ENCODE results near the gene PARD3. TPM values are rescaled to one million over a fixed set of nuclear protein-coding genes. Genes with fewer than 3 reads are reported as not detected.
"Not testable (repeated sequence)": the region's sequence is repeated elsewhere in the genome, so short reads cannot be mapped to it uniquely, and the experiment has no call there.

Gene PARD3
- total and polyA plus RNA-seq, 8 donors = 25.6 to 54.5 (median 47.8) TPM

GRCh38 chr10:34759161-34759836, 55.8 kb downstream of the PARD3 start:
- H3K9me3 ChIP-seq = no peaks in the 10 kb centered on the region
- peak overlapping the region; percentile 40 to 44 for H3K27ac ChIP-seq
- ATAC-seq (peak; percentile 4), DNase-seq (no peak)
- no peaks in the 10 kb centered on the region for H3K36me3 ChIP-seq
- TF ChIP-seq CTCF (IDR thresholded peaks at IDR 0.05) = no peak
- intact Hi-C loops (cut with DNase I) = no loop called here
- H3K4me1 ChIP-seq = peaks cover 0 to 11% of the 10 kb centered on the region in 2 donors
- H3K4me3 ChIP-seq = no peak overlapping the region
- no peaks in the 10 kb centered on the region for H3K27me3 ChIP-seq

- ATAC-seq (peak; percentile 51), DNase-seq (no peak)
- H3K27me3 ChIP-seq = no peaks in the 10 kb centered on the region
- peaks cover 0 to 14% of the 10 kb centered on the region in 2 donors for H3K4me1 ChIP-seq
- peak overlapping the region; percentile 40 to 55 for H3K27ac ChIP-seq
- no peak for TF ChIP-seq CTCF (IDR thresholded peaks at IDR 0.05)
- no peak overlapping the region for H3K4me3 ChIP-seq
- intact Hi-C loops (cut with DNase I) = no loop called here
- no peaks in the 10 kb centered on the region for H3K36me3 ChIP-seq
- H3K9me3 ChIP-seq = no peaks in the 10 kb centered on the region
Measured at GRCh38 chr10:34758447-34758996, 56.6 kb downstream of the PARD3 start.

- ATAC-seq = no peak
- peak overlapping the region; percentile 40 to 55 for H3K27ac ChIP-seq
- H3K27me3 ChIP-seq = no peaks in the 10 kb centered on the region
- no peak overlapping the region for H3K4me3 ChIP-seq
- intact Hi-C loops (cut with DNase I) = no loop called here
- DNase-seq = no peak
- peaks cover 0 to 17% of the 10 kb centered on the region in 2 donors for H3K4me1 ChIP-seq
- TF ChIP-seq CTCF (IDR thresholded peaks at IDR 0.05) = no peak
- H3K9me3 ChIP-seq = no peaks in the 10 kb centered on the region
- H3K36me3 ChIP-seq = no peaks in the 10 kb centered on the region
Measured at GRCh38 chr10:34757933-34758332, 57.2 kb downstream of the PARD3 start.

GRCh38 chr10:34757181-34757580, 57.9 kb downstream of the PARD3 start:
- ATAC-seq; H3K36me3 ChIP-seq; H3K9me3 ChIP-seq; intact Hi-C loops (cut with DNase I); H3K4me3 ChIP-seq; DNase-seq; H3K27me3 ChIP-seq; H3K27ac ChIP-seq: not testable (repeated sequence)
- H3K4me1 ChIP-seq = peaks cover 0 to 17% of the 10 kb centered on the region in 2 donors

- no peak for ATAC-seq
- Histone ChIP-seq H3K27me3 (no peaks in the 10 kb centered on the region), H3K4me3 (no peak overlapping the region), H3K9me3 (no peaks in the 10 kb centered on the region), H3K4me1 (peaks cover 0 to 17% of the 10 kb centered on the region in 2 donors), H3K27ac (no peak overlapping the region), H3K36me3 (no peaks in the 10 kb centered on the region)
- intact Hi-C loops (cut with DNase I) = no loop called here
- DNase-seq = no peak
- TF ChIP-seq CTCF (IDR thresholded peaks at IDR 0.05) = no peak
Measured at GRCh38 chr10:34756584-34756983, 58.5 kb downstream of the PARD3 start.
